Psoas muscle (tissue), 8 donors: ENCODE measurements around the gene ADCY1. TPM values are rescaled to one million over a fixed set of nuclear protein-coding genes. Genes with fewer than 3 reads are reported as not detected.

ENCODE experiments used
- ATAC-seq, 4 donors: fragments of 200-7000 bp; cut with Tn5 transposase; one replicate each; pipeline ENCODE4 v1.9.1; 2020; ENCODE audit warnings: moderate library complexity in 3 of 4, mild to moderate bottlenecking in 2 of 4
- DNase-seq, 2 donors: peaks; one replicate each; pipeline ENCODE4 v3.0.0-alpha.2; 2020
- H3K27ac ChIP-seq: fragments of 200-600 bp; one replicate; pipeline ENCODE4 v1.8.0; 2022
- H3K27me3 ChIP-seq, 3 donors: fragments of 200-600 bp in 1 of 3; one replicate each; pipeline versions ENCODE4 v1.6.1 to v1.8.0; 2013 to 2022; ENCODE audit warnings: low read length in 2 of 3, mild to moderate bottlenecking in 2 of 3, moderate library complexity in 1 of 3; ENCODE audit not compliant: insufficient read depth in 3 of 3
- H3K36me3 ChIP-seq, 2 donors: fragments of 200-600 bp in 1 of 2; one replicate each; pipeline versions ENCODE4 v1.6.1 to v1.8.0; 2013 to 2022; ENCODE audit warnings: low read depth in 1 of 2, mild to moderate bottlenecking in 1 of 2, moderate library complexity in 1 of 2; ENCODE audit not compliant: insufficient read depth in 1 of 2
- H3K4me1 ChIP-seq: fragments of 200-600 bp; one replicate; pipeline ENCODE4 v1.8.0; 2022
- H3K4me3 ChIP-seq: fragments of 200-600 bp; one replicate; pipeline ENCODE4 v1.8.0; 2022; ENCODE audit warnings: mild to moderate bottlenecking
- H3K9me3 ChIP-seq: fragments of 200-600 bp; one replicate; pipeline ENCODE4 v1.8.0; 2022
- CTCF ChIP-seq: fragments of 200-600 bp; IDR thresholded peaks from one replicate; pipeline ENCODE4 v1.8.0; 2022; ENCODE audit warnings: antibody characterized with exemption
- WGBS, 3 donors: extraction: QIAGEN DNeasy Blood & Tissue Kit; methylation state at CpG; one replicate each; pipeline versions ENCODE4 v1.1.6 to v1.1.7; 2013; 5-methylcytosine and 5-hydroxymethylcytosine counted together
- intact Hi-C, 2 donors: fragments of 100-400 bp; cut with DNase I; formaldehyde crosslinking; loops; one replicate each; pipeline versions ENCODE4 v1.11.0 to v1.14.2; 2022
- polyA plus RNA-seq, 3 donors: library from polyadenylated mRNA; stranded (reverse); fragments of 200-250 nt; gene quantifications; one replicate each; pipeline ENCODE4 v1.2.3, GENCODE V29; 2013
- total RNA-seq, 4 donors: library from RNA; stranded (reverse); fragmentation: NEBNext Ultra II Directional in 2 of 4; extraction: Animal tissue kit (Norgen Biotek cat#: 25700) in 2 of 4; gene quantifications; one replicate each; pipeline versions ENCODE4 v1.2.1 to v1.2.4, GENCODE V29; 2021 to 2023
- donor health status: healthy with polysubstance abuse.
- donor health status: DM: no; HTN: no; CAD: no; lungs with moderate emphysema.
- donor health status: Bipolar disorder and iron deficiency.
- donor health status: healthy.
- donor health status: DM: yes; HTN: yes; CAD: no.
- donor health status: DM: no; HTN: no; CAD: no.
- donor health status: DM: no; HTN: no; CAD: no.
- donor health status: DM: yes; HTN: yes; CAD: no.

Gene ADCY1
- total and polyA plus RNA-seq, 7 donors, result 1.3 to 4.3 (median 2.2) TPM

GRCh38 chr7:45702751-45703150, 128.6 kb downstream of the ADCY1 start:
- no peaks in the 10 kb centered on the region for H3K9me3 ChIP-seq
- no peak for TF ChIP-seq CTCF
- H3K4me1 ChIP-seq, result no peaks in the 10 kb centered on the region
- intact Hi-C loops, result no loop called here
- no peak overlapping the region for H3K4me3 ChIP-seq
- no peak for DNase-seq
- WGBS, 3 donors, result 92 to 96% (median 94%) methylated on average over 5 of the region's 5 CpGs
- no peaks in the 10 kb centered on the region for H3K27me3 ChIP-seq
- no peaks in the 10 kb centered on the region for H3K36me3 ChIP-seq
- no peak for ATAC-seq
- H3K27ac ChIP-seq, result no peak overlapping the region

GRCh38 chr7:45703373-45703821, 129.2 kb downstream of the ADCY1 start:
- no peak overlapping the region for H3K27ac ChIP-seq
- no peaks in the 10 kb centered on the region for H3K27me3 ChIP-seq
- H3K36me3 ChIP-seq, result no peaks in the 10 kb centered on the region
- intact Hi-C loops, result no loop called here
- ATAC-seq (no peak), DNase-seq (no peak)
- TF ChIP-seq CTCF, result no peak
- H3K4me3 ChIP-seq, result no peak overlapping the region
- WGBS, 3 donors, result 92 to 93% (median 92%) methylated on average over 20 of the region's 20 CpGs
- H3K9me3 ChIP-seq, result no peaks in the 10 kb centered on the region
- H3K4me1 ChIP-seq, result no peaks in the 10 kb centered on the region

- H3K4me1 ChIP-seq, result no peaks in the 10 kb centered on the region
- no peak for TF ChIP-seq CTCF
- DNase-seq (no peak), ATAC-seq (no peak)
- no peak overlapping the region for H3K27ac ChIP-seq
- no peak overlapping the region for H3K4me3 ChIP-seq
- 89 to 93% (median 91%) methylated on average over 13 of the region's 13 CpGs for WGBS, 3 donors
- intact Hi-C loops, result no loop called here
- H3K27me3 ChIP-seq, result no peaks in the 10 kb centered on the region
- H3K9me3 ChIP-seq, result no peaks in the 10 kb centered on the region
- H3K36me3 ChIP-seq, result no peaks in the 10 kb centered on the region
These were observed 129.9 kb downstream of the ADCY1 start for GRCh38 chr7:45703911-45704682.

- H3K36me3 ChIP-seq, result no peaks in the 10 kb centered on the region
- no peak overlapping the region for H3K27ac ChIP-seq
- H3K9me3 ChIP-seq, result no peaks in the 10 kb centered on the region
- no peak overlapping the region for H3K4me3 ChIP-seq
- WGBS, 3 donors, result 80 to 92% (median 80%) methylated on average over 3 of the region's 3 CpGs
- TF ChIP-seq CTCF, result no peak
- ATAC-seq (no peak), DNase-seq (no peak)
- H3K27me3 ChIP-seq, result no peaks in the 10 kb centered on the region
- intact Hi-C loops, result no loop called here
- H3K4me1 ChIP-seq, result no peaks in the 10 kb centered on the region
These were observed 130.5 kb downstream of the ADCY1 start for GRCh38 chr7:45704683-45705016.
